AG08395 (cell line): ENCODE results near the gene IBTK.
"Not testable (repeated sequence)": the region's sequence is repeated elsewhere in the genome, so short reads cannot be mapped to it uniquely, and the experiment has no call there.

Source experiments
- DNase-seq: peaks from one replicate; pipeline ENCODE4 v3.0.0; 2012; ENCODE audit warnings: mixed read lengths, low spot score

Gene IBTK

GRCh38 chr6:82245376-82245775, 2.2 kb downstream of the IBTK start:
- DNase-seq, result no peak

DNA sequence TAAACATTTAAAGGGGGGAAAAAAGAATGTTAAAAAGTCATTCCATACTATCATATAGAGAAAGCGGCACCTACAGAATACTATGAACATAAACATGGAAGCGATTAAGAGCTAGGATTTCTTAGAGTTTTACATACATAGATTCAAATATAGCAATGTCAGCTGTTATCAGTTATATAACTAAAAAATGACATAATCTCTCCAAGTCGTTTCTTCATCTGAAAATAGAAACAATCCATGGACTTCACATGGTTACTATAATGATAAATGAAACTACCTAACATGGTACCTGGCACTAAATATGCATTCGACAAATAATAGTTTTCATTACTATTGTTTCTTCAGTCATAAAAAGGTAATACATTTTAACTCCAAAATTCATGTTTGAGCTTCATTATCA, 3.7 kb downstream of the IBTK start:
- DNase-seq, result no peak

DNA sequence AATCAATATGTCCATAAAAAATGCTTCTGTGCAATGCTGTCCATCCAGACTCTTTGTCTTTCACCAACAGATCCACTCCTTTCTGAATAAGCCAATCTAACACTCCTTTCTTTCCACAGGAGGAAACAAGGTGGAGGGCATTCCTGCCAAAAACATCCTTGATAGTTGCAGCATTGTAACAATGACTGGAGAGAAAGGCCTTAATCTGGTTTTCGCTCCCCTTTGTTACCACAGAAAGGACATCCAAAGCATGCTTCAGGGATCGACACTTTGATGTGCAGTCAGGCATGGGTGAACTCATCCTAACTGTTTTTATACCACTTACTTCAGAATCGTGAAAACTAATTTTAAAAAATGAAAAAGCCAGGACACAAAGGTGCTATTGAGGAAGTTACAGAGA, 7.4 kb downstream of the IBTK start:
- DNase-seq, result no peak

DNA sequence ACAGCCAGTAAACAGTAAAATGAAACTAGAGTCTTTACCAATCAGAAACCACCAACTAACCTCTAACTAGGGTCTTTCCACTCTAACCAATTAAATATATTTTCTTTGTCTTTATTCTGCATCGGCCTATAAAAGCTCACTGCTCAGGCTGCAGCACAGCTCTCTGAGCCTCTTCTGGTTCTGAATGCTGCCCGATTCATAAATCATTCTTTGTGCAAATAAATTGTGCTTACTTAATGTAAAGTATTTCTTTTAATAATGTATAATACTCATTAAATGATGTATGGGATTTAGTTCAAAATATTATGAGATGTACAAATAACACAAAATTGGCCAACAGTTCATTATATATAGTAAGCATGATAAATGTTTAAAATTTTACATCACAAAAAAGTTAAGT, 7.9 kb downstream of the IBTK start:
- DNase-seq, result no peak

DNA sequence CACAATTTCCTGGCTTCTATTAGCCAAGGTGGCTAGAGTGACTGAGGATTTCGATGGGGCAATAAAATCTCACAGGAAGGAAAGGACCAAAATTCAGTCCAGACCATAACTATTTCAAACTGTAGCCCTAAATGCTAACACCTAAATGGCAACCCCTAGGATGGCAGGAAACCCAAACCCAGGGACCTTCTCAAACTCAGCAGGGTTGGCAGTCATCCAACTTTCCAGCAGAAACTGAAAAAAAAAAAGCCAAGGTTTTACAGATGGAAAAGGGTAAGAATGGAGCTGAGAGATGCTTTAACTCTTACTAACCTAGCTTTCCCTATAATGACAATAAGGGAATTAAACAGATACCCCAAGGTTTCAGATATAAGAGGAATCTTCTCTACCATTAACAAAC, 10.5 kb downstream of the IBTK start:
- no peak for DNase-seq

GRCh38 chr6:82227770-82228169, 19.8 kb downstream of the IBTK start:
- DNase-seq, result no peak

- DNase-seq, result no peak
These were observed 27.4 kb downstream of the IBTK start for GRCh38 chr6:82220167-82220566.

DNA sequence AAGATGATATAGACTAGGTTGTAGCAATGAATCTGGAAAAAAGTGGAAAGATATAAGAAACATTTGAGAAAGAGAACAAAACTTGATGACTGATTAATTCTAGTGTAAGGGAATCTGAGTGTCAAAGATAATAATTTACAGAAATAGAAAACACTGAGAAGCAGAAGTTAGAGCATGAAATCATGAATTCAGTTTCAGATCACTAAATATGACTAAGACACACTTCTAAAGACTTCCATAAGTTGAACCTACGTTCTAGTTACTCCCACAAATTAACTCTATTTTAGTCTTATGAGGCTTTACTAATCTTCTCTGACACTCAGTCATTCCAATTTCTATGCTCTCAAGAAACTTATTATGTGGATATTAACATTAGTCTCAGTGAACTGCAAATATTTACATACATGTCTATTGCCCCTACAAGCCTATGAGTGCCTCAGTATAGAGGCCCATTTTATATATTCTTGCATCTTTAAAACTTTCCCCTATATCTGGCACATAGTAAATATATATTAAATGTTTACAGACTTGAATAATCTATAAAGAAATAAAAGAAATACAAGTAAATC, 30.4 kb downstream of the IBTK start:
- no peak for DNase-seq

GRCh38 chr6:82216549-82216948, 31.0 kb downstream of the IBTK start:
- DNase-seq, result no peak

DNA sequence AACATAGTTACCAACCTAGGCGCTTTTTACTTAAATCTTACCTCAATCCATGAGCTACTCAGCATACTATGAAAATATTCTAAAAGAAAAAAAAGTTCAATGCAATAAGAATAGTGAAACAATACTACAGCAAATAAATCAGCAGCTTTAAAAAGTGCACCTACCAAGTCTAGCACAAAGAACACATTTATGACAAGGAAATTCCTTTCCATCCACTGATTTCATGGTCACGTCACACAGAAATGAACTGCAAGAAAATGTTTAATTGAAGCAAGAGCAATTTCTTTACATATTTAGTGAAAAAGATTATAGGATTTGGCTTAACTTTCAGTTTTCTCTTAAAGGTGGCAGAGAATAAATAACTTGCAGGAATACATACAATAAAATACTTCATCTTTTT, 36.2 kb downstream of the IBTK start:
- DNase-seq, result no peak

GRCh38 chr6:82208913-82209312, 38.6 kb downstream of the IBTK start:
- no peak for DNase-seq

- no peak for DNase-seq
These were observed 41.6 kb downstream of the IBTK start for GRCh38 chr6:82205930-82206392.

- DNase-seq, result no peak
These were observed 43.5 kb downstream of the IBTK start for GRCh38 chr6:82204020-82204419.

- DNase-seq, result no peak
These were observed 49.8 kb downstream of the IBTK start for GRCh38 chr6:82197784-82198183.

- not testable (repeated sequence) for DNase-seq
These were observed 50.3 kb downstream of the IBTK start for GRCh38 chr6:82197245-82197644.

- no peak for DNase-seq
These were observed 51.4 kb downstream of the IBTK start for GRCh38 chr6:82196161-82196560.

- DNase-seq, result no peak
These were observed 51.9 kb downstream of the IBTK start for GRCh38 chr6:82195619-82196018.

DNA sequence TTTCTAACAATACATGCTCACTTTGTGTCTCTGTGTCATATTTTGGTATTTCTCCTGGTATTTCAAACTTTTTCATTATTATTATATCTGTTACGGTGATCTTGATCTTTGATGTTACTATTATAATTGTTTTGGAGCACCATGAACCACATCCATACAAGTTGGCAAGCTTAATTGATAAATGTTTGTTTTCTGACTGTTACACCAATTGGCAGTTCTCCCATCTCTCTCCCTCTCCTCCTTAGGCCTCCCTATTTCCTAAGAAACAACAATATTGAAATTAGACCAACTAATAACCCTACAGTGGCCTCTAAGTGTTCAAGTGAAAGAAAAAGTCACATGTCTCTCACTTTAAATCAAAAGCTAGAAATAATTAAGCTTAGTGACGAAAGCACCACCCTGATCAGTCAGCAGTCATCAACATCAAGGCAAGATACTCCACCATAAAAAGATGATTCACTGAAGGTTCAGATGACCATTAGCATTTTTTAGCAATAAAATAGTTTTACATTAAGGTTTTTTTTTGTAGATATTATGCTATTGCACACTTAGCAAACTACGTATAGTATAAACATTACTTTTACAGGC, 61.5 kb downstream of the IBTK start:
- DNase-seq, result no peak

DNA sequence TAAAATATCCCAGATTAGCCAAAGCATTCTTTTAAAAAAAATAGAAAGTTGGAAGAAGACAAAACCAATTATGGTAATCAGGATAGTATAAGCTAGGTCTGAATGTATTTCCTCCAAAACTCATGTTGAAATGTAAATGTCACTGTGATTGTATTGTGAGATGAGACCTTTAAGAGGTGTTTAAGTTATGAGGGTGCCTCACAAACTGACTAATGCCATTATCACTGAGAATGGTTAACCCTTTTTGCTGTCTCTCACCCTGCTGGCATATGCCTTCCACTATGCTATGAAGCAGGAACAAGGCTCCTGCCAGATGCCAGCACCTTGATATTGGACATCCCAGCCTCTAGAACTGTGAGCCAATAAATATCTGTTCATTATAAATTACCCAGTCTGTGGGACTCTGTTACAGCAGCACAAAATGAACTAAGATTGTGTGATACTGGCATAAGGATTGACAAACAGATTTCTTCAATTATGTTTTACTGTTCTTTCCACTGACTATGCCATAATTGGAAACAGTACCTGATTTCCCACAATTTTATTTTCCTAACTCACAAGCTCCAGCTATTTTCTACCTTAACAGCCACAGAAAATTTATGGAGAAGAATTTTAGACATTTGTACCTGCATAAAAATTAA, 63.8 kb downstream of the IBTK start:
- no peak for DNase-seq

DNA sequence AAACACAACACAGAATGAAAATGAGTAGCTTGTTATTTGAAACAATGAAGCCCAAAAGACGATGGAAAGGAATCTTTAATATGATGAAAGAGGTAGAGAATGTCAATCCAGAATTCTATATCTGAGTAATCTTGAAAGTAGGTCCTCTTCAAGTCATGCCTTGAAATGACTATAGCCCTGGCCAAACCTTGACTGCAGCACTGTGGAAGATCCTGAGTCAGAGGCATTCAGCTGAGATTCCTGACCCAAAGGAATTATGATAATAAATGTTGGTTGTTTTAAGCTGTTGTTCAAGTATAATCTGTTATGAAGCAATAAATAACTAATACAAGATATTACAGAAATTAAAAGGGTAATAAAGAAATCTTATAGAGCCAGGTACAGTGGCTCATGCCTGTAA, 64.8 kb downstream of the IBTK start:
- DNase-seq, result peak; percentile 38

DNA sequence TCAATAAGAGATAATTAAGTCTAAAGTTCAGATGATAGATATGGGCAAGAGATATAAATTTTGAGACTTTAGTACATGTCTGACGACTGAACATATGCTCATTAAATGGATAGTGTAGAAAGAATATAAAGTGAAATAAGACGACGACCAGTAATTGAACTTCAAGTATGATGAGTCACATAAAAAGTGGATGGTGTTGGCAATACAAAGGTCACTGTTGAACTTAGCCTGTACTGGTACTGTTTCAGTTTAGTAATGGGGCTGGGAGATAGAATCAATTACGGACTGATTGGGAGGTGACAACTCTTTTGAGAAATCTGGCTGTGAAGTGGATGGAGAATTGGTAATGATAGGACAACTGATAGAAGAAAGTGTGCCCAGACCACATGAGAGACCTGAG, 68.1 kb downstream of the IBTK start:
- no peak for DNase-seq

- DNase-seq, result no peak
These were observed 68.8 kb downstream of the IBTK start for GRCh38 chr6:82178759-82179112.

GRCh38 chr6:82178077-82178758, 69.3 kb downstream of the IBTK start:
- peak; percentile 41 for DNase-seq
